ENCODE results near the gene TRIM13.

TRIM13 gene

DNA sequence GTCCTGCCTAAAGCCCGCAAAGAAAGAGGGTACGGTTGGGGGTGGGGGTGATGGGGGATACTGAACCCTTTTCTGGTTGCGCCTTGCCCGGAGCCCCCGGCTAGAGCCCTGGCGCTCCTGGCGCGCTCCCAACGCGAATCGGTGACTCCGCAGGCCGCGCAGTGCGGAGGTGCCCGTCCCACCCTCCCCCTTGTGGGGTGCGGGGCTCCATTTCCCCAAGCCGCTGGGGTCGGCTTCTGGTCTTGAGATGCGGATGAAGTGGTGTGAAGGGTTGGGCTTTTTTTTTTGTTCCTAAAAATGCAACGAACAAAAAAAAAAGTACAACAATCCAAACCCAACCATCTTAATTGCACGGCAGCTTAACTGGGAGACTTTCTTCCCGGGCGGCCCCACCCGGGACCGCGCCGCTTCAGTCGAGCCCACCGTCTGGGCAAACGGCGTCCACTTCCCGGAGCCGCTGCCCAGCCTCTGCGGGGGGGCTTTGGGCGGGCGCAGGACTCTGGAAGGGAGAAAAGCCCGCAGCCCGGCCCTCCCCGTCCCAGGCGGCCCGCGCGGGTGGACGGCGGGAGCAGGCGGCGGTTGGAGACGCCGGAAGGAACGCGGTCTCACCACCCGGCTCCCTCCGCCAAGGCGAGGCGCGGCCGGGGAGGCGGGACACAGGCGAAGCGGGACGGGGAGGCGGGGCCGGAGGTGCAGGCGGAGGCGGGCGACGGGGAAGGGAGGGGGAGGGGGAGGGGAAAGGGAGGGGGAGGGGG is 504 bp upstream of the TRIM13 start:
- peak; percentile 64 to 74 for DNase-seq (ENCODE audit: low read depth in 2 of 2)

DNA sequence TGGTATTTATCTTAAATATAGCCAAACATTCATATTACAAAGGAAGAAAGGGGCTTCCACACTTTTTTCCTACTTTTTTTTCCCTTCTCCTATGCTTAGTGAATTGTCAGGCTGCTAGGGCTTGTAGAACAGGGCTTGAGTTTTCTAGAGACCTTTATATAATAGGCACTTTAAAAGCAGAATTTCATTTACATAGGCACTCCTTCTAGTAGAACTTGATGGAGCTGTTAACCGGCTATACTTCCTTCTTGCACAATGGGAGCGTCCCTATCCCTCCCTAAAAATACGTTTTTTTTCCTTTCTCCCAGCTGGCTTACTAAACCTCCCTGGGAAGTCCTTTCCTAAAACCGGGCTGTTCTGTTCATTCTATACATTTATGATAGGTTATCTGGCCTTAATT is 1.1 kb downstream of the TRIM13 start:
- no peak for DNase-seq (ENCODE audit: low read depth in 2 of 2)

DNA sequence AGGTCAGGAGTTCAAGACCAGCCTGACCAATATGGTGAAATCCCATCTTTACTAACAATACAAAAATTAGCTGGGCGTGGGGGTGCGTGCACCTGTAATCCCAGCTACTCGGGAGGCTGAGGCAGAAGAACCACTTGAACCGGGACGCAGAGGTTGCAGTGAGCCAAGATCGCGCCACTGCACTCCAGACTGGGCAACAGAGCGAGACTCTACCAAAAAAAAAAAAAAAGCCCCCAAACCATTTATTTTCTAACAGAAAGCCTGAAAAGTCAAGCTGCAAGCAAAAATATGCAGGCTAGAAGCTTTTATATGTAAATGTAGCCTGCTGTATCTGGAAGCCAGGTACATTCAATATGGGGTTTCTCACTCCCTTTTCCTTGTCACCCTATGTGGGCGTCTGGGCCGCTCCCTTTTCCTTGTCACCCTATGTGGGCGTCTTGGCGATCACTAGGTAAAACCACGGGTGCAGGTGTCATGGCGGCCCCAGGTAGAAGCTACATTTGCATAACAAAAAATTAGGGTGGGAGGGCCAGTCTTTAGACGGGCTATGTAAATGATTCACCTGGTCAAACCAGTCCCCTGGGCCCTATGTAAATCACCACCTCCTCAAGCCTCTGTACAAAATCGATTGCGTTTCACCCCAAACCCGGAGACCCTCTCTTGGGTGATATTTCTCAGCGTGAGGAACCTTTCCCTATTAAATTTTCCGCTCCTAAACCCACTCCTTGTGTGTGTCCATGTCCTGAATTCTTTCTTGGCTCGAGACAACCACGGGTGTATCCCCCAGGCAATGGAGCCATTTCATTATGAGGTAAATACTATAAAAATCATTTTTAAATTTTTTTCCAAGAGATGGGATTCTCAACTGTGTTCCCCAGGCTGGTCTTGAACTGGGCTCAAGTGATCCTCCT is 2.1 kb downstream of the TRIM13 start:
- no peak for DNase-seq (ENCODE audit: low read depth in 2 of 2)

DNA sequence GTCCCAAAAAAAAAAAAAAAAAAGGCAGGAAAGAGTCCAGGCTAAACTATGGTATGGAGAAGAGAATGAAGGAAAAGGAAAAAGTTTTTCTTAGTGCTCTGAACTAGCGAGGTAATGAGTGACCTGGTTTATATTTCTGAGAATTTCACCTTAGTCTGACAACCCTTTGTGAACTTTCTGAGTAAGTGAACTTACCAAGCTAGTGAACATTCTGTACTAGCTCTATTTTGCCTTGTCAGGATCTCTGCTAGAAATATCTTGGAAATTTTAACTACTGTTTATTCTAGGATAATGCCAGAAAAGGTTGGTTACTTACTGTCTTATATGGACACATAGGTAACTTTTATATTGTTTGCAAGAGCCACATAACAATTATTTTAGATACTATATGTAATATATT is 4.4 kb downstream of the TRIM13 start:
- no peak for DNase-seq (ENCODE audit: low read depth in 2 of 2)

DNA sequence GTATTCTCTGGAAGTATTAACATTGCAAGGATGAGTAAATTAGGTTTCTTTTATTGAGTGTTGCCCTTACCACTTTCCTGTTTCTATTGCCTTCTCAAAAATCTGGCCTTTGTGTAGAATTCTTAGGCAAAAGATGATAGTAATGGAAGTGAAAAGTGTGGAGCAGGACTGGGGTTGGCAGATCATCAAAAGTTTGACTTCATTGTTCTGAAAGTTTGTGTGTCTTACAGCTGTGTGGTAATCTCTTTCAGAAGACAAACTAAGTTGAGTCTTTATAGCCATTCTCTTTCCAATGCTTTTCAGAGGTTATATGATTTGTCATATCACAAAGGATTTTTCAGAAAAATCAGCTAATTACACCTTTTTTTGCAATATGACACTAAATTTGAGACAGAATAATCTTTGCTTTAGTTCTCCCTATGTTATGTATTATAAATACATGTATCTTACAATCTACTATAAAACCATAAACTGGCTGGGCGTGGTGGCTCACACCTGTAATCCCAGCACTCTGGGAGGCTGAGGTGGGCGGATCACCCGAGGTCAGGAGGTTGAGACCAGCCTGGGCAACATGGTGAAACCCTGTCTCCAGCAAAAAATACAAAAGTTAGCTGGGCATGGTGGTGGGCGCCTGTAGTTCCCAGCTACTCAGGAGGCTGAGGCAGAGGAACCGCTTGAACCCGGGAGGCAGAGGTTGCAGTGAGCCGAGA is 9.7 kb downstream of the TRIM13 start:
- no peak for DNase-seq (ENCODE audit: low read depth in 2 of 2)

DNA sequence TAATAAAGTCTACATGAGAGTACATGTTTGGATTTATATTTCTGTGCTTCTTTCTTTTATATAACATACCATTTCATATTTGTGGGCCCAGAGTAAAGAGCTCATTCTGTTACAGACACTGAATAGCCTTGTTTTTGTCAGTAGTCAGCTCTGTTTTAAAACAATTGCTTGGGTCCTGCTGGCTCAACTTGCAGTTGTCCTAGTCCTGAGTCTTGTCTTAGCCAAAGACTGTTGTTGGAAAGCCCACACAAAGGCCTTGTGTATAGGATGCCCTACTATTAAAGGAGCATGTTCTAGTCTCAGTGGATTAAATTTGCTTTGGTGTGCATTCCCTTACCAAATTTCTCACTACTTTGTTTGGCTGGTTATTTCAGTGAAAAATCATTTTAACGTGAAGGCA is 14.6 kb downstream of the TRIM13 start:
- no peak for DNase-seq (ENCODE audit: low read depth in 2 of 2)

DNA sequence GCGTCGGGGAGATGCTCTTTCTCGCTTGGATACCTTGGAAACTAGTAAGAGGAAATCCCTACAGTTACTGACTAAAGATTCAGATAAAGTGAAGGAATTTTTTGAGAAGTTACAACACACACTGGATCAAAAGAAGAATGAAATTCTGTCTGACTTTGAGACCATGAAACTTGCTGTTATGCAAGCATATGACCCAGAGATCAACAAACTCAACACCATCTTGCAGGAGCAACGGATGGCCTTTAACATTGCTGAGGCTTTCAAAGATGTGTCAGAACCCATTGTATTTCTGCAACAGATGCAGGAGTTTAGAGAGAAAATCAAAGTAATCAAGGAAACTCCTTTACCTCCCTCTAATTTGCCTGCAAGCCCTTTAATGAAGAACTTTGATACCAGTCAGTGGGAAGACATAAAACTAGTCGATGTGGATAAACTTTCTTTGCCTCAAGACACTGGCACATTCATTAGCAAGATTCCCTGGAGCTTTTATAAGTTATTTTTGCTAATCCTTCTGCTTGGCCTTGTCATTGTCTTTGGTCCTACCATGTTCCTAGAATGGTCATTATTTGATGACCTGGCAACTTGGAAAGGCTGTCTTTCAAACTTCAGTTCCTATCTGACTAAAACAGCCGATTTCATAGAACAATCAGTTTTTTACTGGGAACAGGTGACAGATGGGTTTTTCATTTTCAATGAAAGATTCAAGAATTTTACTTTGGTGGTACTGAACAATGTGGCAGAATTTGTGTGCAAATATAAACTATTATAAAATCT is 15.7 kb downstream of the TRIM13 start:
- no peak for DNase-seq (ENCODE audit: low read depth in 2 of 2)

DNA sequence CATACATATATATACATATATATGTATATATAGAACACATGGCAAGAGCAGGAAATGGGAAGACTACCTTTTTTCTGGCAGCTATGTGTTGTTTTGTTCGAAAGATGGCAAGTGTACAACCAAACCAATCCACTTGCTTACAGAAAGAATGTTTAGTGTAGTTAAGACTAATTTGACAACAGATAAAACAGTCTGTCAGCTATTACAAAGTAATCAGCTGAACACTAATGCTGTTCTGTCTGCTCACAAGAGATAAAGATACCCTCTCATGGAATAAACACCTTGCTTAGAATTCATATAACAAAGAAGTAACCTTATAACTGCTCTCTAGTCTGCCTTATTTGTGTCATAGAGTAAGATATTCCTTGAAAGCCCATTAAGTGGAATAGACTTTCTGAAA is 17.5 kb downstream of the TRIM13 start:
- no peak for DNase-seq (ENCODE audit: low read depth in 2 of 2)

DNA sequence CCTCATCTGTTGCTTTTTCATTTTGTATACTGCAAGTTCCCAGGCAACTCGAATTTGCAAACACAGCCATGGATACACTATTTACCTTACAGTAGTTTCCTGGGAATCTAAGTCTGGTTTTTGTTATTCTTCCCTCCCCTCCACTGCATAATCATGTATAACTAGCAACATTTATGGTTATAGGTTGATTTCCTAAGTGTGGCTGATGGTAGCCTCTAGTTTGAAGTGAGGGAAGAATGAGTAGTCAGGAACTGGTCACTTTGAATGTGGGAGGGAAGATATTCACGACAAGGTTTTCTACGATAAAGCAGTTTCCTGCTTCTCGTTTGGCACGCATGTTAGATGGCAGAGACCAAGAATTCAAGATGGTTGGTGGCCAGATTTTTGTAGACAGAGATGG is 18.4 kb downstream of the TRIM13 start, which contains the start of gene KCNRG:
Gene KCNRG, plus strand, starts transcription at position 187 of the 400 bp plus-strand sequence. Its CDS starts 50 bp downstream, at position 237.
- DNase-seq (ENCODE audit: low read depth in 2 of 2) = no peak

DNA sequence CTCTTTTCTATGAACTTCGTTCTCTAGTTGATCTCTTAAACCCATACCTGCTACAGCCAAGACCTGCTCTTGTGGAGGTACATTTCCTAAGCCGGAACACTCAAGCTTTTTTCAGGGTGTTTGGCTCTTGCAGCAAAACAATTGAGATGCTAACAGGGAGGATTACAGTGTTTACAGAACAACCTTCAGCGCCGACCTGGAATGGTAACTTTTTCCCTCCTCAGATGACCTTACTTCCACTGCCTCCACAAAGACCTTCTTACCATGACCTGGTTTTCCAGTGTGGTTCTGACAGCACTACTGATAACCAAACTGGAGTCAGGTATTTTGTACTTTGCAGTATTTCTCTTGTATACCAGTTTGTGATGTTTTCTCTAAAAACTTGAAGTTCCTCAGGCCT is 18.9 kb downstream of the TRIM13 start:
- DNase-seq (ENCODE audit: low read depth in 2 of 2) = no peak

DNA sequence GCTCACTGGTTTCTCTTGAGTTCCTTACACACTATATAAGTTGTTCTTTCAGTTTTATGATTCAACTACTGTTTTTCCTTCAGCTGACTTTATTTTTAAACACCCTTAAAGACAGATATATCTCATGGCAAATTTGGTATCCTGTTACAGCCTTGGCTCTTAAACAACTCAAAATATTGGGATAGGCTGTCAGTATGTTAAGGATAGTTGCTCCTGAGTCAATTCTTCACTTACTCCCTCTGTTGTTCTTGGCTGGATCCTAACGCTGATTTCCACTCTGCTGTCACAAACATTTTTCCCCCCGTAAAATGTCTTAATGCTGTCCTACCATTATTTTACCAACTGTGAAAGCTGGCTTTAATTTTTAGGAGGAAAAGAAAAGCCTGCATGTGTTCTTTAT is 19.6 kb downstream of the TRIM13 start:
- no peak for DNase-seq (ENCODE audit: low read depth in 2 of 2)

DNA sequence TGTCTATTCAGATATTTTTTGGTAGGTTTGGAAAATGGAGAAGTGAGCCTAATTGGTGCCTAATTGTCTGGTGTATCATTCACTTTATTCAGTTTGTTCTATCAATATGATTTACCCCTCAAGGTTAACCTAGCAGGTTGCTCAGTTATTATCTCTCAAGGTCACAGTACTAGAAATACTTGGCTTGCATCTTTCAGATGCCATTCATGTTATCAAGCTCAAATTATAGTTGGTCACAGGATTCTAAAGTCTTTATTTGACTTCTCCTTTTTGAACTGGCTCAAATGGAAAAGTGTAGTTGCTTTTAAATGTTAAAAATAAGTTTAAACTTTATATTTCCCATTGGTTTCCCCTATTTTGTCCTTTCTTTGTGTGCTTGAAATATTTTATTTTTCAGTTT is 21.0 kb downstream of the TRIM13 start:
- DNase-seq (ENCODE audit: low read depth in 2 of 2) = no peak

DNA sequence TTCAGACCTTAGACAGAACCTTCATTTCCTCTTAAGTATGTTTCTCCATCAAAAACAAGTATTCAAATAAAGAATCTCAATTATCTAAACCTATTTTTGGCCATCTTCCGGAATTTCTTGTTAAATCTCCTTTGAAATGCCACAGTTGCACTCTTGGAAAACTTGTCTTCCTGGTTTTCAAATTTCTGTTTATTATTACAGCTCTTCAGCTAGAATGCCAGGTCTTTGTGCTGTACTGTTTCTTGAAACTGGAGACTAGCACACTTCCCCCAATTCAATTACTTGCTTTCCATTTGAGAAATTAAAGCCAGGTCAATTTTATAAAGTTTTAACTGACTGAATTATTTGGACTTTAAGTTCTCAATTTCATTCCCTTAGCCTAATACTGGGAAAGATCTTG is 28.6 kb downstream of the TRIM13 start:
- no peak for DNase-seq (ENCODE audit: low read depth in 2 of 2)

DNA sequence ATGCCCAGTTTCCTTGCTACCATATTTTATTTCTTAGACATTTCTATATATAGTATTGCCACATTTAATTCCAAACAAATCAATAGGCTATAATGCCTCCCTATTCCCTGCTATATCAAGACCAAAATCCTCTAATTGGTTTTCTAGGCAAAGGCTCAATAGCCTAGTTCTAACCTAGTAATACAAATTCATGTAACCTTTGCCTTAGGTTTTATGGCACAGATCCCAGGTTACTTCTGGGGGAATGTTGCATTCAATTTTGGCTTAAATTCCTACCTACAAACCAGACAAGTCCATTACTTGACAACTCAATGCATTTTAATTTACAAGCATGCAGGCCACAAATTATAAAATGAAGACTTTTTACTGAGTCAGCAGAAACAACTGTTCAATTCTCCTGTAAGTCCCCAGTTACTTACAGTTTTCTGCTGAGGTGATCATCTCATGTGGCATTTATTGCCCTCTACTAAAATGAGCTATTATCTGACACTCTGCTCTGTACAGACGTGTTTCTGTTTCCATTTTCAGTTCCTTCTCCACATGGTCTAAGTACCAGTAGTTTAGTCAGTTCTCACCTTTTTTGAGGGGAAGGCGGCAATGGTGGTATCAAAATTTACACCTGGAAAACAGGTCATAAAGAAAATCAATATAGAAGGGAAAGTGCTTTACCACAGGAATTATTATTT is 30.1 kb downstream of the TRIM13 start:
- DNase-seq (ENCODE audit: low read depth in 2 of 2) = no peak

DNA sequence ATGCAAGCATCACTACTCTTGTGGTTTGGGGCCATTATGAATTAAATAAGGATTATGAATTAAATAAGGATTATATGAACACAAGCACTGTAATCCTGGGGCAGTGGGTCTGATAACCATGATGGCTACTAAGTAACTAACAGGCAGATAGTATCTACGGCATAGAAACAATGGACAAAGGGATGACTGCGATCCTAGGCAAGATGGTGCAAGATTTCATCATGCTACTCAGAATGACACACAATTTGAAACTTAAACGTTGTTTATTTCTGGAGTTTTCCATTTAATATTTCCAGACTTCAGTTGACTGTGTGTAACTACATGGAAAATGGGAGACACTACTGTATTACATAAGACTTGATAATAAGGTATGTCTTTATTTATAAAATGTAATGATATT is 33.5 kb downstream of the TRIM13 start:
- no peak for DNase-seq (ENCODE audit: low read depth in 2 of 2)

DNA sequence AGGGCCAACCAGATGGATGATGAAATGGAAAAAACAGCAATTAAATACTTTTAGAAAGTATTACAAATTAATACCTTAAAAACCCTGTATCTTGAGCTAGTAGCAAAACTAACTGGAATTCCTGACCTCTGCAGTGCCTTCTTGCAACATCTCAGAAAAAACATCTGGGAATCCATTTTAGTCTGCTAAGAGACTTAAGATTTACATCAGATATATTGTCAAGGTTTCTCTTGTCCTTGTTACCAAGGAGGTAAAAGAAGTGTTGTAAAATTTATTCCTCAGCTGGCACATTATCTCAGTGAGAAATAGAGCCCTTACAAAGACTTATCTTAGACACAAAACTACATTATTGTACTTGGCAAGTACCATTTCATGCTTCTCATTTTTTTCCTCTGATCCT is 36.9 kb downstream of the TRIM13 start:
- no peak for DNase-seq (ENCODE audit: low read depth in 2 of 2)

DNA sequence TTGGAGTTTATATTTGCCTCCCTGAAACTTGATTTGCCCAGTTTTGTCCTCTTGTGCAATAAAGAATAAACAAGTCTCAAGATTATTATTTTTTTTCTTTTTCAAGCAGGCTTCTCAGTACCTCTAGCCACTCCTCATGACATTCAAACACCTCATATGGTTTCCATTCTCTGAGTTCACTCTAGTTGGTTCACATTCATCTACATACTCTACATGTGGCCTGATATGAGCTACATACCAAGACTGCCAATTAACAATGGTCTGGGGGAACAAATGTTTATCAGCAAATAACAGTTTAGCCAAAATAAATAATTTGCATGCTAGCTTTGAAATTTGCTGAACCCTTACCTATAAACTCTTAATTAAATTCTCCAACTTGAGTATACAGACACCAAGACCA is 40.9 kb downstream of the TRIM13 start:
- no peak for DNase-seq (ENCODE audit: low read depth in 2 of 2)

DNA sequence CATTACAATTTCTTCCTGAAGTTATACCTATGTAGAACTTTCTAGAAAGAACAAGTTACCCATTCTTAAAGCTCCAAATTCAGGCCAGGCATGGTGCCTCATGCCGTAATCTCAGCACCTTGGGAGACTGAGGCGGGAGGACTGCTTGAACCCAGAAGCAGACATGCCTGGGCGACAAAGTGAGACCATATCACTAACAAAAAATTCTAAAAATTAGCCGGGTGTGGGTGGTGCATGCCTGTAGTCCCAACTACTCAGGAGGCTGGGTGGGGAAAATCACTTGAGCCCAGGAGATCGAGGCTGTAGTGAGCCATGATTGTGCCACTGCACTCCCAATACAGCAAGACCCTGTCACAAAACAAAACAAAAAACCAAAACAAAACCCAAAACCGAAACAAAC is 41.4 kb downstream of the TRIM13 start:
- no peak for DNase-seq (ENCODE audit: low read depth in 2 of 2)

DNA sequence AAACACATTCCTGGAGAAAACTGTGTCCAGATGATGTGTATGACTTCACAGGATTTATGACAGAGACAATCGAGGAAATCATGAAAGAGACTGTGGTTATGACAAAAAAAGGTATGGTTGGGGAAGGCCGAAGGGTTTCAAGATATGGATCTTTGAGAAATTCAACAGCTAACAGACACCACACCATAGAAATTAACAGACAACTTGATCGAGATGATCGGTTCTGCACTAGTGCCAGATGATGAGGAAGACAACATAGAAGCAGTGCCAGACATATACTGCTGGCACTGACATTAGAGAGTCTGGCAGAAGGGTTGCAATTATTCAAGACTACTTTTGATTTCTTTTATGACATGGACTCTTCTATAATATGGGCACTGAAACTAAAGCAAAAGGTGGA is 55.6 kb downstream of the TRIM13 start:
- no peak for DNase-seq (ENCODE audit: low read depth in 2 of 2)

DNA sequence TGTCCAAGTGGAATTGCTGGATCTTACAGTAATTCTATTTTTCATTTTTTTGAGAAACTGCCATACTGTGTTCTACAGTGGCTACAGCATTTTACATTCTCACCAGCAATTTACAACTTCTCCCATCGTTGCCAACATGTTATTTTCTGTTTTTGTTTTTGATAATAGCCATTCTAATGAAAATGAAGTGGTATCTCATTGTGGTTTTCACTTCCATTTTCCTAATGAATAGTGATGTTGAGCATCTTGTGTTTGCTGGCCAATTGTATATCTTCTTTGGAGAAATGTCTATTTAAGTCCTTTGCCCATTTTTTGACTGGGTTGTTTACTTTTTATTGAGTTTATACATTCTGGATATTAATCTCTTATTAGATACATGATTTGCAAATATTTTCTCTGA is 57.0 kb downstream of the TRIM13 start:
- DNase-seq (ENCODE audit: low read depth in 2 of 2) = no peak

DNA sequence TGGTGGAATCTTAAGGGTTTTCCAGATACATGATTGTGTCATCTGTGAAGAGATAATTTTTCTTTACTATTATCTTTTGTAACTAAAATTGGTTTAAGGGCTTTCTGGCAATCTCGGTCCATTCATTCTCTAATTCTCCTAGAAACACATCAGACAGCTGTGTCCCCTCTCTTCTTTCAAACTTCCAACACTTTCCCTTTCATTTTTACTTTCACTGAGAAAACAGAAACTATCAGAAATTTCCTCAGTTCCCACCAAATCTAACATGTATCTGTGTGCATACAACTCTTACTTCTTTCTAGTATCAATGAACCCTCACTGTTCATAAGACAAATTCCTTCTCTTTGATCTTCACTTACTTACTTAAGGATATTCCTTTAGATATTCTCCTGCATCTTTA is 58.6 kb downstream of the TRIM13 start:
- DNase-seq (ENCODE audit: low read depth in 2 of 2) = no peak
